ENCODE results near the gene RAB33B. TPM values are rescaled to one million over a fixed set of nuclear protein-coding genes. Genes with fewer than 3 reads are reported as not detected.

The RAB33B gene
- total and polyA plus RNA-seq, 9 of the 15 experiments (the other 6 are each of a cell fraction or from before 2014, with no cell fraction given): 1.7 to 3.7 (median 3.0) TPM

DNA sequence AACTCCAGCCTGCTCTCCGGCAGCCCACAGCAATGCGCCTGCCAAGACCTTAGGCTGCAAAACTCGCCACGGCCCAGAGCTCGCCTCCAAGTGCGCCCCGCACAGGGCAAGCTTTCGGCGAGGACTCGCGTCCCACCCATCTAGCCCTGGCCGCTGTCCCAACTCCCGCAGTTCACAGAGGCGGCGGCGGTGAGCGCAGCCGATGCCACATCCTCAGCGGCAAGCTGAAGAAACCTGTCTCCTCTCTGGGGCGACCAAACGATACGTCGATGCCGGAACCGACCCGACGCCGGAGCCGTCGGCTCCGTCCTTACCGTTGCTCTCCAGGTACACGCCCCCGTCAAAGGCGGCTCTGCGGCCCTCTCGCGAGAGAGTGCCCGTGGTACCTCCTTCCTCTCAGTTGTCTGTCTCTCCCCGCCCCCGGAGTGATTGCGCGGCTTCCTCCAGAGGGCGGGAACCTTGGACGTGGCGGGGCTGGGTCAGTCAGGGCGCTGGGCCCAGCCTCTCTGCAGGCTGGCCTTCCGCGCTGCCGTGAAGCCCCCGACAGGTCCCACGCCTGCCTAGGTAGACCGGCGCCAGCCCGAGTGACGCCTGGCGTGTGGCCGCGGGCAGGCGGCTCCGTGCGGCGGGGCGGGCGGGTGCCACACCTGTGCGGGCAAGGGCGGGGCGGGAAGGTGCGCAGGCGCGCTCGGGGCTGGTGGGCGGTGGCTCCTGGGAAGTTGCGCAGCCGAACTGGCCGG lies 380 bp upstream of the RAB33B start (continued):
- no peak for TF ChIP-seq ZNF445 (CRISPR knock-in tag; IDR thresholded peaks at IDR 0.05; ENCODE audit: low read depth)
- no peak for TF ChIP-seq CHCHD3 (CRISPR knock-in tag; IDR thresholded peaks at IDR 0.05)
- TF ChIP-seq, protein P1, sequence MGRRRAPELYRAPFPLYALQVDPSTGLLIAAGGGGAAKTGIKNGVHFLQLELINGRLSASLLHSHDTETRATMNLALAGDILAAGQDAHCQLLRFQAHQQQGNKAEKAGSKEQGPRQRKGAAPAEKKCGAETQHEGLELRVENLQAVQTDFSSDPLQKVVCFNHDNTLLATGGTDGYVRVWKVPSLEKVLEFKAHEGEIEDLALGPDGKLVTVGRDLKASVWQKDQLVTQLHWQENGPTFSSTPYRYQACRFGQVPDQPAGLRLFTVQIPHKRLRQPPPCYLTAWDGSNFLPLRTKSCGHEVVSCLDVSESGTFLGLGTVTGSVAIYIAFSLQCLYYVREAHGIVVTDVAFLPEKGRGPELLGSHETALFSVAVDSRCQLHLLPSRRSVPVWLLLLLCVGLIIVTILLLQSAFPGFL (CRISPR knock-in tag; IDR thresholded peaks at IDR 0.05): no peak
- TF ChIP-seq TBP (optimal IDR thresholded peaks at IDR 0.05; ENCODE audit: low read depth, low read length): peak; percentile 73
- TF ChIP-seq RAD51 (IDR thresholded peaks at IDR 0.05; ENCODE audit: borderline replicate concordance, low read depth): no peak
- TF ChIP-seq, protein P2, sequence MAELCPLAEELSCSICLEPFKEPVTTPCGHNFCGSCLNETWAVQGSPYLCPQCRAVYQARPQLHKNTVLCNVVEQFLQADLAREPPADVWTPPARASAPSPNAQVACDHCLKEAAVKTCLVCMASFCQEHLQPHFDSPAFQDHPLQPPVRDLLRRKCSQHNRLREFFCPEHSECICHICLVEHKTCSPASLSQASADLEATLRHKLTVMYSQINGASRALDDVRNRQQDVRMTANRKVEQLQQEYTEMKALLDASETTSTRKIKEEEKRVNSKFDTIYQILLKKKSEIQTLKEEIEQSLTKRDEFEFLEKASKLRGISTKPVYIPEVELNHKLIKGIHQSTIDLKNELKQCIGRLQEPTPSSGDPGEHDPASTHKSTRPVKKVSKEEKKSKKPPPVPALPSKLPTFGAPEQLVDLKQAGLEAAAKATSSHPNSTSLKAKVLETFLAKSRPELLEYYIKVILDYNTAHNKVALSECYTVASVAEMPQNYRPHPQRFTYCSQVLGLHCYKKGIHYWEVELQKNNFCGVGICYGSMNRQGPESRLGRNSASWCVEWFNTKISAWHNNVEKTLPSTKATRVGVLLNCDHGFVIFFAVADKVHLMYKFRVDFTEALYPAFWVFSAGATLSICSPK (IDR thresholded peaks at IDR 0.05; ENCODE audit: borderline replicate concordance): no peak
- TF ChIP-seq ESRRB (CRISPR knock-in tag; IDR thresholded peaks at IDR 0.05; ENCODE audit: borderline replicate concordance): no peak
- TF ChIP-seq RFX7 (CRISPR knock-in tag; IDR thresholded peaks at IDR 0.05): no peak
- no peak for TF ChIP-seq CBX5 (IDR thresholded peaks at IDR 0.05; ENCODE audit: borderline replicate concordance, low read depth)
- TF ChIP-seq, protein P3, sequence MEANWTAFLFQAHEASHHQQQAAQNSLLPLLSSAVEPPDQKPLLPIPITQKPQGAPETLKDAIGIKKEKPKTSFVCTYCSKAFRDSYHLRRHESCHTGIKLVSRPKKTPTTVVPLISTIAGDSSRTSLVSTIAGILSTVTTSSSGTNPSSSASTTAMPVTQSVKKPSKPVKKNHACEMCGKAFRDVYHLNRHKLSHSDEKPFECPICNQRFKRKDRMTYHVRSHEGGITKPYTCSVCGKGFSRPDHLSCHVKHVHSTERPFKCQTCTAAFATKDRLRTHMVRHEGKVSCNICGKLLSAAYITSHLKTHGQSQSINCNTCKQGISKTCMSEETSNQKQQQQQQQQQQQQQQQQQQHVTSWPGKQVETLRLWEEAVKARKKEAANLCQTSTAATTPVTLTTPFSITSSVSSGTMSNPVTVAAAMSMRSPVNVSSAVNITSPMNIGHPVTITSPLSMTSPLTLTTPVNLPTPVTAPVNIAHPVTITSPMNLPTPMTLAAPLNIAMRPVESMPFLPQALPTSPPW (CRISPR knock-in tag; IDR thresholded peaks at IDR 0.05): peak; percentile 77
- TF ChIP-seq, protein P4, sequence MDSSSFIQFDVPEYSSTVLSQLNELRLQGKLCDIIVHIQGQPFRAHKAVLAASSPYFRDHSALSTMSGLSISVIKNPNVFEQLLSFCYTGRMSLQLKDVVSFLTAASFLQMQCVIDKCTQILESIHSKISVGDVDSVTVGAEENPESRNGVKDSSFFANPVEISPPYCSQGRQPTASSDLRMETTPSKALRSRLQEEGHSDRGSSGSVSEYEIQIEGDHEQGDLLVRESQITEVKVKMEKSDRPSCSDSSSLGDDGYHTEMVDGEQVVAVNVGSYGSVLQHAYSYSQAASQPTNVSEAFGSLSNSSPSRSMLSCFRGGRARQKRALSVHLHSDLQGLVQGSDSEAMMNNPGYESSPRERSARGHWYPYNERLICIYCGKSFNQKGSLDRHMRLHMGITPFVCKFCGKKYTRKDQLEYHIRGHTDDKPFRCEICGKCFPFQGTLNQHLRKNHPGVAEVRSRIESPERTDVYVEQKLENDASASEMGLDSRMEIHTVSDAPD (CRISPR knock-in tag; IDR thresholded peaks at IDR 0.05): no peak
- TF ChIP-seq, protein P5, sequence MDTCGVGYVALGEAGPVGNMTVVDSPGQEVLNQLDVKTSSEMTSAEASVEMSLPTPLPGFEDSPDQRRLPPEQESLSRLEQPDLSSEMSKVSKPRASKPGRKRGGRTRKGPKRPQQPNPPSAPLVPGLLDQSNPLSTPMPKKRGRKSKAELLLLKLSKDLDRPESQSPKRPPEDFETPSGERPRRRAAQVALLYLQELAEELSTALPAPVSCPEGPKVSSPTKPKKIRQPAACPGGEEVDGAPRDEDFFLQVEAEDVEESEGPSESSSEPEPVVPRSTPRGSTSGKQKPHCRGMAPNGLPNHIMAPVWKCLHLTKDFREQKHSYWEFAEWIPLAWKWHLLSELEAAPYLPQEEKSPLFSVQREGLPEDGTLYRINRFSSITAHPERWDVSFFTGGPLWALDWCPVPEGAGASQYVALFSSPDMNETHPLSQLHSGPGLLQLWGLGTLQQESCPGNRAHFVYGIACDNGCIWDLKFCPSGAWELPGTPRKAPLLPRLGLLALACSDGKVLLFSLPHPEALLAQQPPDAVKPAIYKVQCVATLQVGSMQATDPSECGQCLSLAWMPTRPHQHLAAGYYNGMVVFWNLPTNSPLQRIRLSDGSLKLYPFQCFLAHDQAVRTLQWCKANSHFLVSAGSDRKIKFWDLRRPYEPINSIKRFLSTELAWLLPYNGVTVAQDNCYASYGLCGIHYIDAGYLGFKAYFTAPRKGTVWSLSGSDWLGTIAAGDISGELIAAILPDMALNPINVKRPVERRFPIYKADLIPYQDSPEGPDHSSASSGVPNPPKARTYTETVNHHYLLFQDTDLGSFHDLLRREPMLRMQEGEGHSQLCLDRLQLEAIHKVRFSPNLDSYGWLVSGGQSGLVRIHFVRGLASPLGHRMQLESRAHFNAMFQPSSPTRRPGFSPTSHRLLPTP (IDR thresholded peaks at IDR 0.05; ENCODE audit: borderline replicate concordance, extremely low read depth, insufficient read length): no peak
- no peak for TF ChIP-seq ZNF766 (CRISPR knock-in tag; conservative IDR thresholded peaks at IDR 0.05)
- TF ChIP-seq FOXP1 (CRISPR knock-in tag; IDR thresholded peaks at IDR 0.05): peak; percentile 95
- TF ChIP-seq KLF1 (tag; IDR thresholded peaks at IDR 0.05): 0 out of 2 replicates have a peak, but pooled peaks have one; percentile 52
- TF ChIP-seq, protein P6, sequence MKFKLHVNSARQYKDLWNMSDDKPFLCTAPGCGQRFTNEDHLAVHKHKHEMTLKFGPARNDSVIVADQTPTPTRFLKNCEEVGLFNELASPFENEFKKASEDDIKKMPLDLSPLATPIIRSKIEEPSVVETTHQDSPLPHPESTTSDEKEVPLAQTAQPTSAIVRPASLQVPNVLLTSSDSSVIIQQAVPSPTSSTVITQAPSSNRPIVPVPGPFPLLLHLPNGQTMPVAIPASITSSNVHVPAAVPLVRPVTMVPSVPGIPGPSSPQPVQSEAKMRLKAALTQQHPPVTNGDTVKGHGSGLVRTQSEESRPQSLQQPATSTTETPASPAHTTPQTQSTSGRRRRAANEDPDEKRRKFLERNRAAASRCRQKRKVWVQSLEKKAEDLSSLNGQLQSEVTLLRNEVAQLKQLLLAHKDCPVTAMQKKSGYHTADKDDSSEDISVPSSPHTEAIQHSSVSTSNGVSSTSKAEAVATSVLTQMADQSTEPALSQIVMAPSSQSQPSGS (CRISPR knock-in tag; IDR thresholded peaks at IDR 0.05): no peak
- no peak for TF ChIP-seq NFIX (CRISPR knock-in tag; IDR thresholded peaks at IDR 0.05; ENCODE audit: low read depth)

All from K562 (cell line).